ENCODE data around the gene SNCAIP.
"Not testable (repeated sequence)": the region's sequence is repeated elsewhere in the genome, so short reads cannot be mapped to it uniquely, and the experiment has no call there.

SNCAIP gene

GRCh38 chr5:122315521-122315920, 3.5 kb downstream of the SNCAIP start:
- no peak for DNase-seq (ENCODE audit: low read depth)

- DNase-seq (ENCODE audit: low read depth): no peak
Measured at GRCh38 chr5:122316656-122317055, 4.6 kb downstream of the SNCAIP start.

DNA sequence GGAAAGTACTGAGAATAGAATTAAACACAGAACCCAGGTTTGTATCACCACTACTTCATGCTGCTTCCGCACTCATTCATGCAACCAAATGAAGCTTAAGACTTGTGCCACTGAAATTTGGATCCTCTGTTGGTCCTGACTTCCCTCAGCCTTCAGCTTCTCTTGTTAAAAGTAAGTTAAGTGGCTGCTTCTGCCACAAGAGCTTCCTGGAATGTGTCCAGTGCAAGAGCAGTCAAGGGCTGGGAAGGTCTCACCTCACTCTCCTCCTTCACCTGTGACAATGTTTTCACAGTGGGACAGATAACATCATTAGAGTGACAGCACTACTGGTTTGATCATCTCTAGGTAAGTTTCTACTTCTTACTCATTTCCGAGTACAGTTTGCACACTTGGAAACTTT, 7.9 kb downstream of the SNCAIP start:
- no peak for DNase-seq (ENCODE audit: low read depth)

- no peak for DNase-seq (ENCODE audit: low read depth)
Measured at GRCh38 chr5:122321921-122322320, 9.9 kb downstream of the SNCAIP start.

DNA sequence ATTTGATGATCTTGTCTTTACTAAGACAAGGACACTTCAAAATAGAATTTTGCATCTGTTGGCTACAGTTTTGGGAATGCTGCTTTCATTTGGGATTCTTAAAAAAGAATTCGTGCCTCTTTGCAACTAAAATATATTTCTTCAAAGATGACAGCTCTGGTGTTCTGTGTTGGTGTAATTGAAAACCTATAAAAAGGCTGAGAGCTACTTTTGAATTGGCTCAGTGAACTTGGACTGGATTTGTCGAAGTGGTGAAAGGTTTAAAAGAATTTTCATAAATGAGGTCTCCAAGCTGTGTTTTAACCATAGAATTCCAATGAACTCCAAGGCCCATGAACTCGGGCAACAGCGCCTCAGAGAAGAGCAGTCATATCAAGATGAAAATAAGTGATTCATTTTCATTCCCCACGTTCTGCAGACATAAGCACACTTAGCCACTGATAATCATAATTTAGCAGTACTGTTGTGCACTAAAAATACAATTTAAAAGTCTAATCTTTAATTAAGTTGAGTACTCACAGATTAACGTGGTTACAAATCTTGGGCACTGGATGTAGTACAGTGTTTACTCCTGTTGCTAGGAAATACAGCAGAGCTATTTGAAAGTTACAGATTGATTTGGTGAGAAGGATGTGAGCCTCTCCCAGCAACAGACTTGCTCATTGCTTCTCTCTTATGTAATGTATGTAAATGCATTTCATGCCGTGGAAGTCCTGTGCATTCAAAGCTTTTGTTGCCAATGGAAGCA, 10.9 kb downstream of the SNCAIP start:
- DNase-seq (ENCODE audit: low read depth): no peak

- DNase-seq (ENCODE audit: low read depth): no peak
Measured at GRCh38 chr5:122323738-122324137, 11.7 kb downstream of the SNCAIP start.

GRCh38 chr5:122327110-122327509, 15.1 kb downstream of the SNCAIP start:
- DNase-seq (ENCODE audit: low read depth): no peak

DNA sequence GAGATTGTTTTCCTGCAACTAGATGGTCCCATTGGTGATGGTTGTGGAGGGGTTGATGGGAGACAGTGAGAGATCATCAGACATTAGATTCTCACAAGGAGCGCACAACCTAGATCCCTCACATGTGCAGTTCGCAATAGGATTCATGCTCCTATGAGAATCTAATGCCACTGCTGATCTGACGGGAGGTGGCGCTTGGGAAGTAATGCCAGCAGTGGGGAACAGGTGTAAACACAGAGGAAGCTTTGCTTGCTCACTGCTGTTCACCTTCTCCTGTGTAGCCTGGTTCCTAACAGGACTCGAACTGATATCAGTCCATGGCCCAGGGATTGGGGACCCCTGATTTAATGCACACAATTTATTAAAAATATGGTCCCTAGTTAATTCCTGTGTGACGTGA, 18.8 kb downstream of the SNCAIP start:
- DNase-seq (ENCODE audit: low read depth): no peak

- no peak for DNase-seq (ENCODE audit: low read depth)
Measured at GRCh38 chr5:122332599-122333555, 20.8 kb downstream of the SNCAIP start.

DNA sequence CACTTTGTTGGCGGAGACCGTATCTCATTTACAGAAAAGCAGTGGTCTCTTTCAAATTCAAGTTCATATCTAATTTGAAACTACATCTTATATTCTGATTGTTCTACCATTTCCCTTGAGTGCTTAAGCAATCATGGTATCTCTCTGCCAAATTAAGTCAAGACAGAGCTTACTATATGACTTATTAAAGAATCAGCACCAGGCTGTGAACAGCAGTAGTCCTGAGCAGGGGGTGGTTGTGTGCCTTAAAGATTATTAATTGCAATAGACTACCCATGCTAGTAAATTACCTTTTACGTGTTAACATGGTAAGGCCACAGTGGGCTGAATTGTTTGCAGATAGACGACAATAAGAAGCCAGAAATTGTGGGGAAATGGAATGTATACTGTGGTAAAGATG, 21.5 kb downstream of the SNCAIP start:
- no peak for DNase-seq (ENCODE audit: low read depth)

- DNase-seq (ENCODE audit: low read depth): no peak
Measured at GRCh38 chr5:122339591-122339990, 27.6 kb downstream of the SNCAIP start.

GRCh38 chr5:122341087-122341486, 29.1 kb downstream of the SNCAIP start:
- DNase-seq (ENCODE audit: low read depth): no peak

GRCh38 chr5:122342256-122342655, 30.2 kb downstream of the SNCAIP start:
- DNase-seq (ENCODE audit: low read depth): no peak

DNA sequence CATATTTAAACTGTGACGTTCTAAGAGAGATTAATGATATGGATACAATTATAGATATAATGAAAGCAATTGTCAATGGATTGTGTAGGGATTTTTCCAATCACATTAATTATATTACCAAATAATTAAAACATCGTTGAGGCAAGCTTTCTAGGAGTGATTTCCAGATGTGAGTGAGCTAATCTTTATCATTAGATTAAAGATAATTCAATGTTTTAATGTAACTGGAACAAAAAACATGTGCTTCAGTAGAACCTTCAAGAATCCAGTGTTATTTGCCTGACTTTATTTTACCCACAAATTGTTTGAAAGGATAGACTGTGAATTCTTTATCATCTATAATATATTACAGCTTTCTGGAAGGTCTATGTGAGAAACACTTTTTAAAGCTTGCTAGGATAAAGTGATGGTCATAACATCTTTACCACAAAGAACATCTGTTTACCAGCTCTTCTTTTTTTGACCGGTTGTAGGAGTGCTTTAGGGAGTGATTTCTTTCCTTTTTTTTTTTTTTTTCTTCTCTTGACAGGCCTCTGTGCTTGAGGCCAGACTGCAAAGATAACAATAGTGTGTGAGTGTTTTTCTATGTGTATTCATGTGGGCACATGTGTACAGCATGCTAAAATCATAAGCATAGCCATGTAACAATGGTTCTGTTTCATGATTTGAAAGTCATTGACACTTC, 35.0 kb downstream of the SNCAIP start:
- DNase-seq (ENCODE audit: low read depth): no peak

DNA sequence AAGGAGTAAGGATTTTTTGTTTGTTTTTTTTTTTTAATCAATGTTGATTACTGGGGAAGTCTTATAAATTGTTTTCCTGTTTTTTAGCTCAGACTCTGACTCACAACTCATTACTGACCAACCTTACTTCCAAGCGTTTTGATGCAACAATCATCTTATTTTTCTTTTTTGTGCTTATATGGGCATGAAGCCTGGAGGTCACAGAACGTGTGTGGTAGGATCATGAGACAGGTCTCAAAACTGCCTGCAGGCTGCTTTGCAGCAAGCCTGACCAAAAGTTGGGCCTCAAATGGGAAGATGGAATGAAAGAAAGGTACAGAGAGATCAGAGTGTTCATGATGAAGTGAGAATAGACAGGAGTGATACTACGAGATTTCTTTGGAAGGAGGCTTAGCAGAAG, 38.5 kb downstream of the SNCAIP start:
- no peak for DNase-seq (ENCODE audit: low read depth)

- DNase-seq (ENCODE audit: low read depth): no peak
Measured at GRCh38 chr5:122351416-122352157, 39.5 kb downstream of the SNCAIP start.

- DNase-seq (ENCODE audit: low read depth): no peak
Measured at GRCh38 chr5:122352331-122352730, 40.3 kb downstream of the SNCAIP start.

DNA sequence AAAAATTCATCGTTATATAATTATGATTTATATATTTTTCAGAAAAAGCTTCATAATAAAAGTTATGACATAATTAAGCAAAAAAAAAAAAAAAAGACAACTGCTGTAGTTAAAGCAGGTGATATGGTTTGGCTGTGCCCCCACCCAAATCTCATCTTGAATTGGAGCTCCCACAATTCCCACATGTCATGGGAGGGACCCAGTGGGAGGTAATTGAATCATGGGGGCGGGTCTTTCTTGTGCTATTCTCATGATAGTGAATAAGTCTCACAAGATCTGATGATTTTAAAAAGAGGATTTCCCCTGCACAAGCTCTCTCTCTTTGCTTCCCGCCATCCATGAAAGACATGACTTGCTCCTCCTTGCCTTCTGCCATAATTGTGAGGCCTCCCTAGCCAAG, 41.3 kb downstream of the SNCAIP start:
- not testable (repeated sequence) for DNase-seq (ENCODE audit: low read depth)

DNA sequence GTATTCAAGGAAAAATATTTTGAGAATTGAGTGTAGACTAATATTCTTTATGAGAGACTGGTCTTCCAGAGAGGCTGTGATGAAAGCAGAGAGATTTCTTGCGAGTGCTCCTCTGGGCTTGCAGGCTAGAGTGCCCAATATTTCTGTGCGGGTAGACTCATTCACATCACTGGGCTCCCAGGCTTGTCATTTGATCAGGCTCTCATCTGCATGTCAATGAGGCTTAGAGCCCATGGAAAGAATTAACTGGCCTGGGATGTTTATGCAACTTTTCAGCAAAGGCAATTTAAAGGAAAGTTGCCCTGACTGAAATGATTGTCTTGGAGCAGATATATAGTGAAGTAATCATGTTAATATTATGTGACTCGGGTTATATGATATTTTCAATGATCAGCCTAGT, 42.3 kb downstream of the SNCAIP start:
- no peak for DNase-seq (ENCODE audit: low read depth)

- DNase-seq (ENCODE audit: low read depth): no peak
Measured at GRCh38 chr5:122355324-122355723, 43.3 kb downstream of the SNCAIP start.

DNA sequence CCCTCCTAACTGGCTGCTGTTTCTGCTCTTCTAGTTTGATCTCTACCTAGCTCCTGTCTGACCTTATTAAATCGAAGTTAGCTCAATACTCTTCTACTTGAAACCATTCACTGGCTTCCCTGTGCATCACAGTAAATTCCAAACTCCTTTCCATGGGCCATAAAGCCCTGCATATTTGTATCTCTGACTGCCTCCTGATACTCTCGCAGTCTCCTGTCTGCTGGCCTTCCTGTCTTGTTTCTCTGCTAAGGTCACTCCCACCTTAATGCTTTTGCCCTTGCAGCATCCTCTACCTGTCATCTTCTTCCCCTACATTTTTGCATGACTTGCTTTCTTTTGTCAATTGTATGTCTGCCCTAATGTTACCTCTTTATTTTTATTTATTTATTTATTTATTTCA, 44.8 kb downstream of the SNCAIP start:
- no peak for DNase-seq (ENCODE audit: low read depth)

Measured in stimulated activated CD8-positive, alpha-beta memory T cell treated with anti-CD3 and anti-CD28 coated beads, Interleukin-12 subunit alpha, Interleukin-12 subunit beta, amount 100 ng/mL, for 4 hours (primary cell).